CD4-positive, alpha-beta T cell treated with Interleukin-4 for 4 hours (primary cell): ENCODE measurements around the gene GRAMD2B.

ENCODE experiments used
- DNase-seq: peaks from one replicate; pipeline ENCODE4 v3.0.0-alpha.2; 2020

GRAMD2B gene

DNA sequence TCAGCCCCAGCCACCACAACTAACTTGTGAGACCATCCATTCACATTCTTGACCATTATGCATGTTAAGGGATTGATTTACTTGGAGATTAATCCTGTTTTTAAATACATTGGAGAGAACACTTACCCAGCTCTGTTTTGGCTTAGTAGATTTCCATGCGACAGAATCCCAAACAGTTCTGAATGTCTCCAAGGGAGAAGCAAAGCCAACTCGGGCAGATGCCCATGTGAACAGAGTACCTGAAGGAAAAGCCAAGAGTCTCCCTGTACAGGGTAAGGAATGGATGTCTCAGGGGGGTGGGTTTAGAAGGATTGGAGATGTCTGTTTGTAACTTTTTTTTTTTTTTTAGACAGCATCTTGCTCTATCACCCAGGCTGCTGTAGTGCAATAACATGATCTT is 61.0 kb downstream of the GRAMD2B start:
- DNase-seq, result no peak

DNA sequence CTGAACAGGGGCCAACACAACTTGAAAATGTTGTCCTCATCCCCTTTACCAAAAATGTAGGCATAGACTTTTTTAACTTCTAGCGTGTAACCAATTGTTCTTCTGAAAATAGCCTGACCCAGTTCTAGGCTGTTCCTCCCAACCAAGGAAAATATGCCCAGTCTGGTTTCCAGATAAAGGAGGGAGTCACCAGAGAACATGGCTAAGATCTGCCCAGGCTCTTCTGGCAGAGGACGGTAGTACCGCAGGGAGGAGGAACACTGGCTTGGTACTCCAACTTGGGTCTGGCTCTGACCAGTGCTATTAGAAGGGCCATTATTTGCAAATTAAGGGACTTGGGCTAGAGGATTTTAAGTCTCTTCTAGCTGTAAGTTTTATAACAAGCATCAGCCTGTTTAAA is 63.1 kb downstream of the GRAMD2B start:
- no peak for DNase-seq

DNA sequence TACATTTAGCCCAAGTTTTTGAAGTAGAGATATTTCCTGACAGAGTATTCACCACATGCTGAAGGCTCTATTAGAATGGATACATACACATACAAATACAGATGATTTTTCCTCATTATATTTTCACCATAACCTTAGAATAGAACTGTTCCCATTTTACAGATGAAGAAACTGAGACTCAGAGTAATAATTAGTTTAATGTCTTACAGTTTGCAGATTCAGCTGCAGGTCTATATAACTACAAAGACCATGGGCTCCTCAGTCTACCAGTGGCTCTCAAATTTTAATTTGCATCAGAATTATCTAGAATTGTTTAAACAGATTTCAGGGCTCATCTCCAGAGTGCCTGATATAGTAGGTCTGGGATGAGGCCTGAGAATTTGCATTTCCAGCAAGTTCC is 64.4 kb downstream of the GRAMD2B start:
- DNase-seq, result no peak

DNA sequence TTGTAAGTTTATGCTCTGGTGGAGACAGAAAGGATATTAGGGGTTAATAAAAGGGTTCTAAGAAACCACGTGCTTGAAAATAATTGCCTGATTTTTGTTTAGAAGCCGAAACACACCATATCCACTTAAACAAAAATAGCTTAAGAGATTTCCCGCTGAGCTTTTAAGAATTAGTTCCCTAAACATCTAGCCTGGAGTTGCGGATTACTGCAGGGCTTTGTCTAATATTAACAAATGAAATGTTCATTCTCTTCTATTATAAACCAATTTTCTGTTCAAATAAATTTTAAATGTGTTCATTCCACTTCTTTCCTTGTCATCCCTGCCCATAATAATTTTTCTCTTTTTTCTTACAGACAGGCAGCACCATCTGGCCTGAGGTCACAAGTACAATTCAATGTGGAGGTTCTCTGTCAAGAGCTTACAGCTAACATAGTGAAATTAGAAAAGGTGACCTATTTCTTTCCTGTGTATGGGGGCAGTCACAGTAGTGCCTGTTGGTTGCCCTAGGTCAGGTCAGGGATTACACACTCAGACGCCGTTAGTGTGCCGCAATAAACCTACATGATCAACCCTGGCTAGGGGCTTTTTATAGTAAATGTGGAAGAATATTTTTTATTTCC is 65.3 kb downstream of the GRAMD2B start:
- DNase-seq, result no peak

DNA sequence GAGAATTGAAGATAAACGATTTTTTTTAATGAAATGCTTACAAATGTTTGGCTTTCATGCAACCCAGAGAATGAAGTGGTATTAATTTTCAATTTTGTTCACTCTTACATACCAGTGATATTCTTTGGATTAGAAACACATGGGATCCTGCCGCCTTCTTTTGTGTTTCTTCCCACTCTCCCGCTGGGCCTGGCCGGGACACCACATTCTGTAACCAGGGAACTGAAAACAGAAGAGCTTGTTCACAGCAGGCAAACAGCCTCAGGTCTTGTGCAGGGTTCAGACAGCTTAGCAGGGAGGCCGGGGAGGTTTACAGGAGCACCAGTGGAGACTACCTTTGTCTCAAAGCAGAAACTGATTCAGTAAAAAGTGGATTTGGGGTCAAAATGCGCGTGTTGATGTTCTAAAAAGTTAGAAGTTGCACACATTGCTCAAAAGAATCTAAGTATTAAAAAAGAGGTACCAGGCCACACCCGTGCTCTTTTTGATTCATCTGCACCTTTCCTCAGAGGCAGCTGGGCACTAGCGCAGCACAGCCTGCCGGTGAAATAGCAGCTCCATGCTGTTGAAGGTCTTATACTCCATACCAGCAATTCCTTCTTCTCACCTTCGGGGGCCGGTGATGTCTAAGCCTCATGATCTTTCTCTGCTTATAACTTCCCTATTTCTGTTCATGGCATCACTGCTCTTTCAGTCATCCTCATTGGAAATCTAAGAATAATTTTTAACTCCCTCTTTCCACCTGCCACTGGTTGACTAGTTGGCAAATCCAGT is 67.1 kb downstream of the GRAMD2B start:
- no peak for DNase-seq

DNA sequence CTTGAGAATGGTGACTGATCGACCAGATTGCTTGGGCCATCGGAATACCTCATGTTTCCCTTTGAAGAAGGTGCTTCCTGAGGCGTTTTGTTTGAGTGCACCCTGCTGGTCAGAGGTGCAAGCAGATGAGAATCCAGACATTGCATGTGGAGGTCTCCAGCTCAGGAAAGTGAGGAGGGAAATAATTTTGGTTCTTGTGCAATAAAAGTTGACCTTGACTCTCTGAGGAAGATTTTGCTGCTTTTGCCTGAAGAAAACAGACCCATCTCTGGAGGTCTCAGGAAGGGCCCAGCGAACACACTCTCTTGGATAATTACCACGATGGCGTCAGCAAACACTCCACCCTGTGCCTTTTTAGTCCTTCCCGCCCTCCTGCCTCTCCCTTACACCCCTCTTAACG is 69.7 kb downstream of the GRAMD2B start:
- DNase-seq, result no peak

DNA sequence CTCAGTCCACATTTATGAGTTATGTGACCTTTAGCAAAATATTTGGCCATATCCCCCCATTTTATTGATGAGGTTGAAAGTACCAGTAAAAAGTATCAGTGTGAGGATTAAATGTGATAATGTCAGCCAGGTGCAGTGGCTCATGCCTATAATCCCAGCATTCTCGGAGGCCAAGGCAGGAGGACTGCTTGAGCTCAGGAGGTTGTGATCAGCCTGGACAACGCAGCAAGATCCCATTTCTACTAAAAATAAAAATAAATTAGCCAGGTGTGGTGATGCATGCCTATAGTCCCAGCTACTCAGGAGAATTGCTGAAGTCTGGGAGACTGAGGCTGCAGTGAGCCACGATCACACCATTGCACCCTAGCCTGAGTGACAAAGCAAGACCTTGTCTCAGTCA is 71.2 kb downstream of the GRAMD2B start:
- no peak for DNase-seq

DNA sequence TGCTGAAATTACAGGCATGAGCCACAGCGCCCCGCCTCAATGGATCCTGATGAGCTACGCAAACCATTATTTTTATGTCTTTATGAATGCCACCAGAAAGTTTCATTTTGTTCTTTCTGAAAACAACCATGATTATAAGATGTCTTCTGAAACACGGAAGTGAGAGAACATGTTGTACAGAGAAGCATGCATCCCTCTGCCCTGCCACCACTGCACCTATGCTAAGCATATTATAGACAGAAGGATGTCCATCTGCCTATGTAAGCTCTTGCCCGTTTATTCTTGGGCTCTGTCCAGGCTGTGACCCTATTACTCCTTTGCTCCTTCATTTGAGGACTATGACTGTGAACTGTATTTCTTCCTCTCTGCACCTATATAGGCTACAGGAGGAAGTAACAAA is 74.3 kb downstream of the GRAMD2B start:
- no peak for DNase-seq

DNA sequence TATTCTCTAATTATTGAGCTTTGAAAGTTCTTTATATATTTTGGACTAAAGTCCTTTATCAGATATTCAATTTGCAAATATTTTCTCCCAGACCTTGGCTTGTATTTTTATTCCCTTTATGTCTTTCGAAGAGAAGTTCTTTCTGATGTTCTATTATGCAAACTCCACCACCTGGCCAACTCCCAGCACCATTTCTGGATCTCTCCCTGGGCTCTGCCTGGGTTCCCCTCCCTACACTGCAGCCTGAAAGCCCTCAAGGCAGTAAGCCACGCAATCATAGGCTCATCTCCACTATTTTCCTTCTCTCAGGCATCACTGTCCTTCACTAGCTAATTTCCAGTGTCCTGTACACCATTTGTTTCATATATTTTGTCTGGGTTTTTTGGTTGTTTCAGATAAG is 76.1 kb downstream of the GRAMD2B start:
- DNase-seq, result no peak

DNA sequence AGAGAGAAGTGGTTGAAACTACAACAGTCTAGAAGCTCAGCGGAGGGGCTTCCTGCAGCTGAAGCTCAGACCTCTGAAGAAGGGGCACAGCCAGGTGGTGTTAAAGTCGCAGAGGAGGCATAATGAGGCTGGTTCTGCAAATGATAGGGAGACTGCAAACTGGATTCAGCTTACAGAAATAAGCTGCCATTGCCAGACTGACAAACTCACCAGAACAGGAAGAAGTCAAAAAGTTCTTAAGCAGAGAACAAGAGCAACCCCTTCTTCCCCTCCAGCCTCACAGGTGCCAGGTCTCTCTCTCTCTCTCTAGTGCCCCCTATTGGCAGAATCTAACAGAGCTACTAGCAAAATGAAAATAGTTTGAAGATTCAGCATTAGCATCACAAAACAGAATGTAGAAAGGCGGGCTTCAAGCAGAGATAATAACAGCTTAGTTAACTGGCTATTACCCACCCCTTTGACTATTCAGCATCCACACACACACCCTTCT is 76.7 kb downstream of the GRAMD2B start:
- peak; percentile 66 for DNase-seq

DNA sequence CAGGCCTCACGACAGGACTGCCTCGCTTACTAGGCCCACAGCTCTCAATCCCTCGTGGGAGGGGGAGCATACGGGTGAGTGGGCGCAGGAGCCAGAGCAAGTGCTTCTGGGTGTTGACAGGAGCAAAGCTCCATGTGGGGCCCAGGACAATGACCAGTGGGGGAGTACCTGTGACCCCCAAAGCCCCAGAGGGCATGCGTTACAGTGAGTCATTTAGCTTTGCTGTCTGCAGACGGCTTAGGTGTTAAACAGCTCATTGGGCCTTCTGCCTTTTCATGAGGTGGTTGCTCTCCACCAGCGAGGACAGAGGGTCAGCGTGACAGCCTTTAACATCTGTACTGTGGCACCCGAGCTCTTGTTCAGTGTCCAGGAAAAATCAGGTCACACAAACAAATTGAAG is 78.2 kb downstream of the GRAMD2B start:
- no peak for DNase-seq

DNA sequence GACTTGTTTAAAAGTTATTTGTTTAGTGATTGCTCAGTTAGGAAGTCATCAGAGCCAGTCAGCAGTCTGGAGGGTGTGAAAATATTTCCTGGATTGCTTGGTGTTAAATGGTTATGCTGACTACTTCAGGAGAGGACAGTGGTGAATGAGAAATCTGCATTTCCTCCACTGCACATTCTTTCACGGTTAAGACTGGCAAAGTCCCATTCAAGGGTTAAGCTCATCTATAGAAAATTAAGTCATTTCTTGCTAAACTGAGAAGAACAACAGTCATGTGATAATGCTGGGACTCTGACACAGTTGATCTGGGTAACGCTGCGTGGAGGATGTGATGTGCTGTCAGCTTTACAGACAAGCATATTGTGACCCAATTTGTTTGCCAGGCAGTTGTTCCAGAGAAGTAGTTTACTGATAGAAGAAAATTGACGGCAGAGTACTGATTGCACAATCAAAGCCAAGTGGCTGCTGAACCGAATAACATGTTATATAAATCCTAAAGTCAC is 80.4 kb downstream of the GRAMD2B start:
- DNase-seq, result peak; percentile 44

DNA sequence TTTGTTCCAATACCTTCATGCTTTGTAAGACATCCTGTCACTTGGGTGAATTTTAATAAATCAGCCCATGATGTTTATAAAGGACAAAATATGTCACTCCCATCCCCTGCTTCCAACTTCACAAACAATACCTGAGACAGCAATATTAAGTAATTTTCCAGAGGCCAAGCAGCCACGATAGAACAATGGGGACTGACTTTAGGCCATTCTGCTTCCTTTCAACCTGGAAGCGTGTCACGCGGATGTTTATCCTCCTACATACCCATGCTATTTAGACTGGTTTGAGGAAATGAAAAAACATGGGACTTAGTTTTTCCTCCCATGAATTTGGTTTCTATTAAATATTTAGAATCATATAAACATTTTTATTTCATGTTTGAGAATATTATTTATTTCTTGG is 82.9 kb downstream of the GRAMD2B start:
- no peak for DNase-seq

DNA sequence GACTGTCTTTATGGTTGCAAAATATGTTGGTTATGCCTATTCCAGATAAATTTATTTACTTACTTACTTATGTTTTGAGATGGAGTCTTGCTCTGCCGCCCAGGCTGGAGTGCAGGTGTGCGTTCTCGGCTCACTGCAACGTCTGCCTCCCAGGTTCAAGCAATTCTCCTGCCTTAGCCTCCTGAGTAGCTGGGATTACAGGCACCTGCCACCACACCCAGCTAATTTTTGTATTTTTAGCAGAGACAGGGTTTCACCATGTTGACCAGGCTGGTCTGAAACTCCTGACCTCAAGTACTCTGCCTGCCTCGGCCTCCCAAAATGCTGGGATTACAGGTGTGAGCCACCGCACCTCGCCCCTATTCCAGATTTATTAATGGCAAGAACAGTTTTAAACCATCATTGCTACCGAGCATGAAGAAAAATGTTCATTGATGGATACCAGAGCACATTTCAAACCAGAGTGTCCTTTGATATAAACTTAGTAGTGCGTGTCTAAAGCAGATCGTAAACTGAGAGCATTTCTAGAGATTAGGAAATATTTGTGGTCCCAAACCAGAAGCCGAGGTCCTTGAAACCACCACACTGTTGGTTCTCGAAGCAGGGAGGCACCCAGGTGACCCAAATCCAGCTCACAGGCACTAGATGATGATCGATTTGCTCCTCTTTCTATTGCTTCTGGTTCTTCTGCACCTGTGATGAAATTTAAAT is 85.2 kb downstream of the GRAMD2B start:
- no peak for DNase-seq

DNA sequence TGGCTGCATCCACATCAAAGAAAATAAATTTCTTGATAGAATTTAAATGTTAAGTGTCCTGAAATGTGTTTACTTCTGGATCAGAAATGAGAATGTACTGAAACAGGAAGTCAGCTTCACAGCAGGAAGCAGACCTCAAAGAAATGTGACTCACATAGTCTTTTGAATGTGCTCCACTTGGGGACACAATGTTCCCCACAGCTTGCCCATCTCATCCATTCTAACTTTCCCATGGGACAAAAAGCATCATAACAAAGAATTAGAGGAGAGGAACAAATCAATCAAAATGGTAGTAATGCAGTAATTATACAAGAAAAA is 85.7 kb downstream of the GRAMD2B start:
- peak; percentile 50 for DNase-seq

DNA sequence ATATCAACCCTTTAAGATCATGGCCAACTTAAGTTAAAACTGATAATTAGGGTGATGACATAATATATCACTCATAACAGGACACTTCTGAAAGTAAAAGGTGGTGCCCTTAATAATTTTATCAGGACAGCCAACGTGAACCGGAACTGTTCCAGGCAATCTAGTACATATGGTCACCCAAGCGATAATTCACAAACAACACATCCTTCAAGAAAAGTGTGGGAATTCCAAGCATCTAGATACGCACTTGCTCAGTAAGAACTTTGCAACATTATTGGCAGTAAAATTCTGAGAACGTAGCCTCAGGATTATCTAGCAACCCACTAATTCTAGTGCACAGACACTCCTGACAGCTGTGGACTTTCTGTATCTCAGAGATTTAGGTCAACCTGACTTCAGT is 86.1 kb downstream of the GRAMD2B start:
- no peak for DNase-seq

DNA sequence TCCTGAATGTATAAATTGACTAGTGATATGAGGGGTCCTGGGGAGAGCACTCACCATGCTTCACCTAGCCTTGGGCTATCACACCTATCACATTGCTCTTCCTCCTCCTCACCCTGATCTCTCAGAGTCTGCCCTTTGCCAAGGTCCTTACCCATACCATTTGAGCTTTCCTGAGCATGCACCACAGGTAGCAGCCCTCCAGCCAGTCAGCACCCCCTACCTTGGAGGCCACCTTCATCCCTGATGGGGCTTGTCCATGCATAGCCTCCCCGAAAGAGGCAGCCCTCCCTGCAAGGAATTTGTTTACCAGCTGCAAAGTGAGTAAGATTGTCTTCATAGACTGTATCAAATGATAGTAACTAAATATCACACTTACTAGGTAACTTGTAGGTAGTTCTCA is 88.8 kb downstream of the GRAMD2B start:
- DNase-seq, result no peak

DNA sequence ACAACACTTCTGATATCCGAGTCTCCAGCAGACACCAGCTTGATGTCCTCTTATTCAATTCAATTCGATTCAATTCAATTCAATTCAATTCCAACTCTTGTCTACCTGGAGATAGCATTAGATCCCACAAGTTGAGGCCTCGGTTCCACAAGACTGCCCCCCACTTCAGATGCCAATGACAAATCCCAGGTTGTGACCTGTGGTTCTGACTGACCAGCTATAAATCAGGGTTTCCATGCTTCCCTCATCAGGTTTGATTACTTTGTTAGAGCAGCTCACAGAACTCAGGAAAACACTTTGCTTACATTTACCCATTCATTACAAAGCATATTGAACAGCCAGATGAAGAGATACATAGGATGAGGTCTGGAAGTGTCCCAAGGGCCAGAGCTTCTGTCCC is 89.2 kb downstream of the GRAMD2B start:
- no peak for DNase-seq

DNA sequence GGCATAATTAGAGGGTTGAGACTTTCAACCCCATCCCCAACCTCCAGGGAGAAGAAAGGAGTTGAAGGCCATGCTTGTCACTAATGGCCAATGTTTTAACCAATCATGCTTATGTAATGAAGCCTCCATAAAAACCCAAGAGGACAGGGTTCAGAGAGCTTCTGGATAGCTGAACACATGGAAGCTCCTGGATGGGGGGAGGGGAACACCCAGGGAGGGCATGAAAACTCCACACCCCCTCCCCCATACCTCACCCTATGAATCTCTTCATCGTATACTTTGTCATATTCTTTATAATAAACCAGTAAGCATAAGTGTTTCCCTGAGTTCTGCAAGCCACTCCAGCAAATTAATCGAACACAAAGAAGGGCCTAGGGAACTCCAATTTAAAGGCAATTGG is 90.1 kb downstream of the GRAMD2B start:
- DNase-seq, result no peak

DNA sequence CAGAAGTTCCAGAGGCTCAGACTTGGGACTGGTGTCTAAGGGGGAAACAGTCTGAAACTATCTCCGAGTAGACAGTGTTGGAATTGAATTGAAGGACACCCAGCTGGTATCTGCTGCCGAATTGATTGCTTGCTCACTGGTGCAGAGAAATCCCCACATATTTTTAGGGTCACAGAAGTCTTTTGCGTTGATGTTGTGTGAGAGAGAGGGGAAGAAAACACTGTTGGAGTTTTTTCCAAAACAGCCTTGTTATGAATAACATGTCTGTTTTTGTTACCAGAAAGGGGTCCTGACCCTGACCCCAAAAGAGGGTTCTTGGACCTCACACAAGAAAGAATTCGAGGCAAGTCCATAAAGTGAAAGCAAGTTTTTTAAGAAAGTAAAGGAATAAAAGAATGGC is 90.5 kb downstream of the GRAMD2B start:
- no peak for DNase-seq

DNA sequence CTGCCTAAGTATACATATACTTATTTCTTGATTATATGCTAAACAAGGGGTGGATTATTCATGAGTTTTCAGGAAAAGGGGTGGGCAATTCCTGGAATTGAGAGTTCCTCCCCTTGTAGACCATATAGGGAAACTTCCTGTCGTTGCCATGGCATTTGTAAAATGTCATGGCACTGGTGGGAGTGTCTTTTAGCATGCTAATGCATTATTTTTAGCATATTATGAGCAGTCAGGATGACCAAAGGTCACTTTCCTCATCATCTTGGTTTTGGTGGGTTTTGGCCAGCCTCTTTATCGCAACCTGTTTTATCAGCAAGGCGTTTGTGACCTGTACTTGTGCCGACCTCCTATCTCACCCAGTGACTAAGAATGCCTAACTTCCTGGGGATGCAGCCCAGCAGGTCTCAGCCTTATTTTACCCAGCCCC is 90.9 kb downstream of the GRAMD2B start:
- DNase-seq, result no peak

DNA sequence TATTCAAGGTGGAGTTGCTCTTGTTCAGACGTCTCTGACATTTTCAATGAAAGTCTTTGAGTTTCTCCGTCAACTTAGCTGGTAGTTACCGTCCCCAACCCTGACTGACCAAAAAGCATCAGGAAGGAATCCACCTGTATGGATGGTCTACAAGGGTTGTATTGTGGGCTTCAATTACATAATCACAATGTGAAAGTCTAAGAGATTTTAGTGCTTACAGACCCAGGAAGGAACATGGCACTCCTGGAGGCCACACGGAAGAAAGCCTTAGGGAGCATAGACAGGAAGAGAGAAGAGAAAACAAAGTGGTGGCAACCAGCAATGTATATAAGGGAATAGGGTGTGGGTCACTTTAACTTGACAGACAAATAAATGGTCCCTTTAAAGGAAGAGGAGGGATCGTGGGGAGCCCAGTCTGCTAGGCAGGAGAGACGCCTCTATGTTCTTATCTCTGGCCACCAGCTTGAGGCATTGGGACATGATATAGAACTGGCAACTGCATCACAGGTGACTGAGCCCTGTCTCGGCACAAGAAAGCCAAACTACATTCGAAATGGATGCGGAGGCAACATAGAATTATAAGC is 91.4 kb downstream of the GRAMD2B start:
- DNase-seq, result no peak

DNA sequence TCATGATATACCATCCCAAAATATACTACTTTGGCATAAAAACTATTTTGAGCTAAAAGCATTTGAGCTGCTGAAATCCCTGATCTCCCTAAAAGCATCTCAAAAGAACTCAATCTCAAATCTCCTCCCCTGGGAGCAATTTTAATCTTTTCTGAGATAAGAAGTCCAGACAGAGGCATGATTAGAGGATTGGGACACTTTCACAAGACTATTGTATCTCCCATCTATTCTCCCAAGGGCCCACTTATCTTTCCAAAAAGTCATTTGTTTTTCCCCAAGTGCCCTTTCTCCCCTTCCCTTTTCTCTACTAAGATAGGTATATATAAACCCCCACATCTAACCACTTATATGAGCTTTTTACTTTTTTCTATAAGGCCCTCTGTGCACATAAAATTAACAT is 92.1 kb downstream of the GRAMD2B start:
- DNase-seq, result no peak

DNA sequence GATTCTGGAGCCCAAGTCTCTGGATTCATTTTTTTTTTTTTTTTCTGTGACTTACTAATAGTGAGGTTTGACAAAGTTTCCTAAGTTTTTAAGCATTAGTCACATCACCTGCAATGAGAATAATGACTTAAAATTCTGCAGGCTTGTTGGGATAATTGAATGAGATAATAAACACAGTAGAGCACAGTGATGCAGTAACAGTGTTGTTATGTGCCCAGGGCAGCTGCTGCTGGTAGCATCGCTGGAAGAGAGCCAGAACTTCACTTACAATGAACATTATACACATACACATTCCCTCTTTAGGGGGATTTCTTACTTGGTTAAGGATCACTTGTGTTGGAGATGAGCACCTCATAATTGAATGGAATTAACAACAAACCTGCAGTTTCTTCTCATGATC is 92.9 kb downstream of the GRAMD2B start:
- no peak for DNase-seq
